ENCODE measurements around the gene DNAJC10.

DNA sequence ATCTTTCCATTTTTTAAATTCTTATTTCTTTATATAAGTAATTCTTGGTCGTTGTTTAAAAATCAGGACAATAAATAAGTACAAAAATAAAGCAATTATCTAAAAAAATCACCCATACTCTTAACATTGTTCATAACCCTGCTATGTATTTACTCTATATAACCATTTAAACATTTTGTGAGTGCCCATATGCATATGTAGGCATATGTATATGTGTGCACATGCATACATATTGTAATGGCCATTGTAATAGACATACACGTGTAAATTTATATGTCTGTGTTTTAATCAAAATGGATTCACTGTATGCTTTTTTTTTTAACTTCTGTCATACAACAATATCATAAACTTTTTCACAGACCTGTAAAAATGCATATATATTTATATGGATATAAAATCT lies 25.6 kb downstream of the DNAJC10 start:
- no peak for TF ChIP-seq CTCF (IDR thresholded peaks at IDR 0.05 in 4 of 5, conservative IDR thresholded peaks at IDR 0.05 in 1 of 5)
- no peak for TF ChIP-seq POLR2A (IDR thresholded peaks at IDR 0.05)
